B cell (primary cell): ENCODE data around the gene TMEM205. TPM values are rescaled to one million over a fixed set of nuclear protein-coding genes. Genes with fewer than 3 reads are reported as not detected.

Experiments used
- ATAC-seq: fragments of 200-7000 bp; cut with Tn5 transposase; one replicate; pipeline ENCODE4 v1.10.0; 2021; ENCODE audit warnings: low read depth, mild to moderate bottlenecking, moderate number of reproducible peaks, moderate library complexity
- CTCF ChIA-PET: fragments of 350-600 bp; sonication (Branson Sonifier 250); formaldehyde crosslinking; loops from one replicate; lab custom pipeline; 2021; ENCODE audit warnings: antibody characterized with exemption, inconsistent platforms; lab: Charles Lee
- POLR2A ChIA-PET: fragments of 350-600 bp; sonication (Branson Sonifier 250); formaldehyde crosslinking; loops from one replicate; lab custom pipeline; 2021; ENCODE audit warnings: antibody characterized with exemption; lab: Charles Lee
- DNase-seq: peaks from one replicate; pipeline ENCODE4 v3.0.0; 2013
- H2AFZ ChIP-seq: 2 replicates; pipeline ENCODE4 v1.6.1; 2012; ENCODE audit warnings: mild to moderate bottlenecking, low read depth, low read length; ENCODE audit not compliant: insufficient read depth, poor library complexity, severe bottlenecking
- H3K27ac ChIP-seq, 2 donors: 1 replicate in 1 of 2; 2 replicates in 1 of 2; pipeline ENCODE4 v1.5.1; 2012 to 2013; ENCODE audit warnings: low read length in 2 of 2, mild to moderate bottlenecking in 2 of 2, moderate library complexity in 1 of 2
- H3K27me3 ChIP-seq, 4 experiments: fragments of 200-600 bp in 1 of 4; sonication (generic) in 1 of 4; replicated peaks in 1 of 4; 1 replicate in 2 of 4; 2 replicates in 2 of 4; pipeline versions ENCODE4 v1.6.1 to v1.7.0; 2013 to 2016; ENCODE audit warnings: low read length in 3 of 4, mild to moderate bottlenecking in 2 of 4, mixed read lengths in 1 of 4, moderate library complexity in 1 of 4; ENCODE audit not compliant: insufficient read depth in 4 of 4, control insufficient read depth in 3 of 4; ENCODE audit errors: control extremely low read depth in 1 of 4
- H3K36me3 ChIP-seq, 2 experiments: replicated peaks in 1 of 2; 1 replicate in 1 of 2; 2 replicates in 1 of 2; pipeline versions ENCODE4 v1.6.1 to v1.7.1; 2013; ENCODE audit warnings: low read length in 1 of 2; ENCODE audit not compliant: insufficient read depth in 2 of 2, control insufficient read depth in 1 of 2; ENCODE audit errors: control extremely low read depth in 1 of 2, extremely low read depth in 1 of 2
- H3K4me1 ChIP-seq, 2 donors: fragments of 200-600 bp in 1 of 2; sonication (generic) in 1 of 2; 1 replicate in 1 of 2; 2 replicates in 1 of 2; pipeline versions ENCODE4 v1.5.1 to v1.6.1; 2013 to 2017; ENCODE audit warnings: low read length in 2 of 2; ENCODE audit not compliant: control insufficient read depth in 2 of 2, insufficient read depth in 2 of 2
- H3K4me2 ChIP-seq: replicated peaks from 2 replicates; pipeline ENCODE3; 2012; ENCODE audit warnings: mild to moderate bottlenecking, low read depth, low read length; ENCODE audit not compliant: poor library complexity, severe bottlenecking
- H3K4me3 ChIP-seq, 5 experiments: fragments of 200-600 bp in 1 of 5; sonication (generic) in 1 of 5; 1 replicate in 3 of 5; 2 replicates in 2 of 5; pipeline versions ENCODE4 v1.5.1 to v1.7.0; 2011 to 2016; ENCODE audit warnings: low read length in 4 of 5, mild to moderate bottlenecking in 4 of 5, low read depth in 2 of 5, control low read depth in 1 of 5, moderate library complexity in 1 of 5; ENCODE audit not compliant: insufficient read depth in 1 of 5; ENCODE audit errors: control extremely low read depth in 1 of 5, extremely low read depth in 1 of 5
- H3K79me2 ChIP-seq: fragments of 200-600 bp; sonication (generic); one replicate; pipeline ENCODE4 v1.6.0; 2016; ENCODE audit warnings: low read length; ENCODE audit not compliant: control insufficient read depth, insufficient read depth
- H3K9ac ChIP-seq: fragments of 200-600 bp; sonication (generic); 2 replicates; pipeline ENCODE4 v1.6.1; 2017; ENCODE audit warnings: mild to moderate bottlenecking, low read length, moderate library complexity
- H3K9me3 ChIP-seq, 3 donors: one replicate each; pipeline versions ENCODE4 v1.6.1 to v1.7.1; 2013; ENCODE audit warnings: low read length in 2 of 3; ENCODE audit not compliant: control insufficient read depth in 2 of 3, insufficient read depth in 1 of 3; ENCODE audit errors: control extremely low read depth in 1 of 3
- H4K20me1 ChIP-seq: 2 replicates; pipeline ENCODE4 v1.6.0; 2012; ENCODE audit warnings: mild to moderate bottlenecking, low read length; ENCODE audit not compliant: insufficient read depth, control insufficient read depth, poor library complexity, severe bottlenecking
- H3K27ac Mint-ChIP-seq: one replicate; pipeline ENCODE4 v1.8.0; 2021; ENCODE audit warnings: mixed read lengths
- H3K27me3 Mint-ChIP-seq: one replicate; pipeline ENCODE4 v1.8.0; 2021; ENCODE audit warnings: mixed read lengths
- H3K4me1 Mint-ChIP-seq: one replicate; pipeline ENCODE4 v1.8.0; 2021; ENCODE audit warnings: mixed read lengths
- H3K4me3 Mint-ChIP-seq: one replicate; pipeline ENCODE4 v1.8.0; 2021; ENCODE audit warnings: mixed read lengths
- H3K9me3 Mint-ChIP-seq: one replicate; pipeline ENCODE4 v1.8.0; 2022; ENCODE audit warnings: mixed read lengths; ENCODE audit not compliant: insufficient read depth
- CTCF ChIP-seq: fragments of 200-600 bp; IDR thresholded peaks from one replicate; pipeline ENCODE4 v1.8.0; 2022; ENCODE audit warnings: antibody characterized with exemption, mild to moderate bottlenecking
- EZH2 ChIP-seq: IDR thresholded peaks from 2 replicates; pipeline ENCODE4 v1.6.1; 2012; ENCODE audit warnings: borderline replicate concordance, low read depth, mild to moderate bottlenecking, moderate library complexity, low read length; ENCODE audit not compliant: insufficient read depth, poor library complexity, severe bottlenecking
- WGBS: methylation state at CpG from one replicate; pipeline ENCODE4 v1.1.5; 2013; ENCODE audit warnings: missing lambda C conversion rate; ENCODE audit not compliant: insufficient coverage; 5-methylcytosine and 5-hydroxymethylcytosine counted together
- intact Hi-C: fragments of 100-400 bp; cut with micrococcal nuclease; formaldehyde crosslinking; loops from one replicate; pipeline ENCODE4 v1.10.0; 2022
- polyA plus RNA-seq: library from polyadenylated mRNA; depleted of rRNA; stranded (reverse); fragments of >200 nt; gene quantifications from 2 replicates; pipeline ENCODE4 v1.2.3, GENCODE V29; 2012
- total RNA-seq, 2 donors: library from RNA; stranded (reverse); fragments of 120-200 nt in 1 of 2; gene quantifications; 1 replicate in 1 of 2; 2 replicates in 1 of 2; pipeline versions ENCODE4 v1.2.3 to v1.2.4, GENCODE V29; 2013 to 2022

Gene TMEM205
- total and polyA plus RNA-seq, 2 donors (not counting 1 experiment from before 2014, with no cell fraction given): 48.5 to 152 TPM

DNA sequence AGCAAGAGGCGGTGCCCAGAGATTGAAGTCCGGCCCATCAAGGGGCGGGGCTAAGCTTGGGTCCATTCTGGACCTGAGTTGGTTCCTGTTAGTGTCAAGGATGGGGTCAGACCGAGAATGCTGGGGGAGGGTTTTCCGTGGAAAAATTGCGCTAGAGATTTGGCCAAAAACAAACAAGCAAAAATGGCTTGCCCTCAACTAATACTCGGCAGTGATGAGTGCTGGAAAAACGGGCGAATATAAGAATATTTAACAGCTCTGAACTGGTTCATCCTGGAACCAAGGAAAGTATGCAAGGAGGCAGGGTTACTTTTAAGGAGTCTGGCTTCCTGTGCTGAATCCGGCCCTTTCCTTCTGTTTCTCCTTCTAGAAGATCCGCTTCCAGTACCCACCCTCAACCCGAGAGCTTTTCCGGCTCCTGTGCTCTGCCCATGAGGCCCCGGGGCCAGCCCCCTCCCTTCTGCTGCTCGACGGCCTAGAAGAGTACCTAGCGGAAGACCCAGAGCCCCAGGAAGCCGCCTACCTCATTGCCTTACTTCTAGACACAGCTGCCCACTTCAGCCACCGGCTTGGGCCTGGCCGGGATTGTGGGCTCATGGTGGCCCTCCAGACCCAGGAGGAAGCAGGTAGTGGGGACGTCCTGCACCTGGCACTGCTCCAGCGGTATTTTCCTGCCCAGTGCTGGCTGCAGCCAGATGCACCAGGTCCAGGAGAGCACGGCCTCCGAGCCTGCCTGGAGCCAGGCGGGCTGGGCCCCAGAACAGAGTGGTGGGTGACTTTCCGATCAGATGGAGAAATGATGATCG is 29.3 kb upstream of the TMEM205 start:
- ChIA-PET POLR2A (interaction anchor here (0.5 to 2.5 kb wide), 11 partner anchors 8 to 914 kb away, joined by 3 to 23 read pairs (median 6); partner anchors contain the start of genes CCDC159, EPOR, RAB3D and TMEM205), CTCF (interaction anchor here (0.5 to 4.6 kb wide), 11 partner anchors 8 to 110 kb away, joined by 3 to 37 read pairs (median 5); partner anchors contain the start of gene EPOR)
- H3K27me3 Mint-ChIP-seq: no peaks in the 10 kb centered on the region
- H3K4me1 Mint-ChIP-seq: peaks cover 20% of the 10 kb centered on the region
- H3K9ac ChIP-seq: peak overlapping the region; percentile 82
- WGBS: 6% methylated on average over 24 of the region's 27 CpGs
- peak overlapping the region; percentile 70 to 88 for H3K27ac ChIP-seq
- H3K79me2 ChIP-seq: peaks cover 16% of the 10 kb centered on the region
- H3K36me3 ChIP-seq: no peaks in the 10 kb centered on the region
- peak overlapping the region; percentile 96 for H3K4me2 ChIP-seq
- H3K27me3 ChIP-seq: no peaks in the 10 kb centered on the region
- DNase-seq (peak; percentile 79), ATAC-seq (peak; percentile 9)
- peaks cover 31 to 36% of the 10 kb centered on the region in 2 donors for H3K4me1 ChIP-seq
- no peaks in the 10 kb centered on the region for H3K9me3 ChIP-seq
- H4K20me1 ChIP-seq: no peaks in the 10 kb centered on the region
- no peaks in the 10 kb centered on the region for H3K9me3 Mint-ChIP-seq
- H2AFZ ChIP-seq: peak overlapping the region; percentile 84
- H3K27ac Mint-ChIP-seq: no peak overlapping the region
- intact Hi-C loops: loop anchor here (2.0 to 10.0 kb wide), 2 partner anchors 83 to 1561 kb away; partner anchors contain the start of gene FBXL12
- TF ChIP-seq EZH2 (no peak), CTCF (no peak)
- no peak overlapping the region for H3K4me3 Mint-ChIP-seq
- H3K4me3 ChIP-seq: peak overlapping the region; percentile 64 to 83 (median 74)
